Stimulated activated CD8-positive, alpha-beta memory T cell treated with anti-CD3 and anti-CD28 coated beads, Interleukin-4, amount 100 ng/mL, for 1 hour (primary cell): Measurements from ENCODE around the gene AIFM2.
"Not testable (repeated sequence)": the region's sequence is repeated elsewhere in the genome, so short reads cannot be mapped to it uniquely, and the experiment has no call there.

Experiments used
- DNase-seq, 2 donors: peaks; one replicate each; pipeline ENCODE4 v3.0.0-alpha.2; 2020; ENCODE audit warnings: low read depth in 2 of 2, low spot score in 1 of 2

Gene AIFM2

DNA sequence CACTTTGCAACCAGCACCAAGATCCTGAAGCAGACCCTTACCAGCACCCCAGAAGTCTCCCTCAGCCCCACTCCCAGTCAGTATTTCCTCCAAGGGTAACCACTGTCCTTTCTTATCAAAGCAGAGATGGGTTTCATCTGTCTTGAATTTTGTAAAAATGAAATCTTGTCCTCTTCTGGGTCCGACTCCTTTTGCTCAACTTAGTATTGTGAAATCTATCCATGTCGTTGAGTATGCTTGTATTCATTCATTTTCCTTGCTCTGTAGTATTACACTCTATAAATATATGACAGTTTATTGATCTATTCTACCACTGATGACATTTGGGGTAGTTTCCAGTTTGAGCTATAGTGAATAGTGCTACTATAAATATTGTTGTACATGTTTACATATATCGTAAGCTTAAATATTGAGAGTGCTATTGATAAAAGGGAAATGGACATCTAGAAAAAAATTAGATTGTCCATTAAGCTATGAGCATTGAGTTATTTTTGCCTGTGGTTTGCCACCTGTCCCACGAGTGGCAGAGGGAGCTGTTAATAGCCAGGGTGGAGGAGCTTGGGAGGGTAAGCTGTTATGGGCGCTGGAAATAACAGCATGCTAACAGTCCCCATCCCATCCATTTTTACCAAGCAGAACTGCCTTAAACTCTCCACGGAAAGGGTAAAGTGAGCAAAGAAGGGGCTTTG is 36.5 kb downstream of the AIFM2 start:
- DNase-seq, result no peak

GRCh38 chr10:70094250-70094649 is 38.4 kb downstream of the AIFM2 start:
- DNase-seq, result no peak

GRCh38 chr10:70093335-70093944 is 39.2 kb downstream of the AIFM2 start:
- no peak for DNase-seq

- no peak for DNase-seq
Measured at GRCh38 chr10:70092389-70092718, 40.3 kb downstream of the AIFM2 start.

DNA sequence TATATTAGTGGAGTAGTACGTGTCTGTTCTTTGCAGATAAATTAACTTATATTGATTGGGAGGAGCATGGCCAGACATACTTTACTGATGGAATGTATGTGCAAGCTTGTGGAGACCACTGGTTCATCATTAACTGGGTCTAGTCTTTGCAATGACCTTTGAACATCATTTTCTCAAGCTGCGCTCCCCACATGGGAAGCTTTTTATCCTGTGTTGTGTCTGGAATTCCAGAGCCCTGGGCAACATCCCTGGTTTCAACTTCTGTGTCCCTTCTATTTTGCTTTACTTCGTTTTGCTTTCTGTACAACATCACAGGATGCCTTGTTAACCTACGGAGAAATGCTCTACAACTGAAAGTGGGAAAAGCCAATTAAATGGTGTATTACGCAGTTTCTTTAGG is 41.7 kb downstream of the AIFM2 start:
- no peak for DNase-seq

DNA sequence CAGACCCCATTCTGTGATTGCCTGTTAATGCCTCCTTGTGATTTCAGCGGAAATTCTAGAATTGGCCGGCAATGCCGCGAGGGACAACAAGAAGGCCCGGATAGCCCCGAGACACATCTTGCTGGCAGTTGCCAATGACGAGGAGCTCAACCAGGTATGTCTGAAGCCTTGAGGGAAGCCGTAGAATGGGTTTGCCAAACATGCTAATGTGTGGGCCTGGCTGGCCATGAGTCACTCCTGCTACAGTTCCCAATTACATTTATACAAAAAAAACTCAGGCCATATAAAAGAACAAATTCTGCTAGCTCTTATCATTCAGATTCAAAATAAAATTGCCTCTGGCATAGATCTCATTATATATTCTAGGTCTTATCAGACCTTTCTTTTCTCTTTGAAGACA is 42.6 kb downstream of the AIFM2 start:
- no peak for DNase-seq

DNA sequence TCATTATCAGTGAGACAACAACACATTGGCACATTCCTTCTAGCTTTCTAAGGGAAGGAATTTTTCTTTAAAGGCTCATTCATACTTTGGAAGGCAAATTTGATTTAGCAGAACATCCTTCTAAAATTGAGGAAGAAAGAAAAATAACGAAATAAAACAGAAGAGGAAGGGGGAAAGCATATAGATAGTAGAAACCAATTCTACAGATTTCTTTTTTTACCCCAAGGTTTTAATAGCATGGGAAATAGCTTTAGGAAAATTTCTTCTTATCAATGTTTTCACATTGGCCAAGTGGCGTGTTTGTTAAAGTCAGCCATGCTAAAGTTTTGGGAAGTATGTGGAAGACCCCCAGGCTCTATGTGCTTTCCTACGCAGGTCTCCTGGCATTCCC is 44.3 kb downstream of the AIFM2 start:
- DNase-seq, result no peak

DNA sequence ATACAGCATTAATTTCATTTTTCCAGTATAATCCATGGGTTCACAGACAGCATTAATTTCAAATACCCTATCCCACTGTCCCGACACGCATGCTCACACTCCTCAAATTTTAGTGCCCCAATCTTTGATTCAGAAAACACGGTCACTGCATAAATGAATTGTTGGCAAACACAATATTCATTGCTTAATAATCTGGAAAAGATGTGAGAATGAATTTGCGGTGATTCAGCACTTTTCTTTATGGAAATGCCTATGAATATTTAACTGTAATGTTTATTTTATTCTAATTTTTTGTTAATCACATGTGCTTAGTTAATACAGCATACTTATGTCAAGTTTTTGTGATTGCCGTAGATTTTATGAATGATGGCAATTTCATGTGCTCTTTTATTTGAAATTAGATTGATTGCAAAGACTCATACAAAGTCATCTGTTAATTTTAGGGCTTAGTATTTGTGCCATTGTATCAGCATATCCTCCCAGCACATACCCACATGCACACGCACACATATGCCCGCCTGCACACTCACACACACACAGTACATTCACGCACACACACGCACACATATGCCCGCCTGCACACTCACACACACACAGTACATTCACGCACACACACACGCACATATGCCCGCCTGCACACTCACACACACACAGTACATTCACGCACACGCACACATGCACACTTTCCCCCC is 44.9 kb downstream of the AIFM2 start:
- DNase-seq, result no peak

DNA sequence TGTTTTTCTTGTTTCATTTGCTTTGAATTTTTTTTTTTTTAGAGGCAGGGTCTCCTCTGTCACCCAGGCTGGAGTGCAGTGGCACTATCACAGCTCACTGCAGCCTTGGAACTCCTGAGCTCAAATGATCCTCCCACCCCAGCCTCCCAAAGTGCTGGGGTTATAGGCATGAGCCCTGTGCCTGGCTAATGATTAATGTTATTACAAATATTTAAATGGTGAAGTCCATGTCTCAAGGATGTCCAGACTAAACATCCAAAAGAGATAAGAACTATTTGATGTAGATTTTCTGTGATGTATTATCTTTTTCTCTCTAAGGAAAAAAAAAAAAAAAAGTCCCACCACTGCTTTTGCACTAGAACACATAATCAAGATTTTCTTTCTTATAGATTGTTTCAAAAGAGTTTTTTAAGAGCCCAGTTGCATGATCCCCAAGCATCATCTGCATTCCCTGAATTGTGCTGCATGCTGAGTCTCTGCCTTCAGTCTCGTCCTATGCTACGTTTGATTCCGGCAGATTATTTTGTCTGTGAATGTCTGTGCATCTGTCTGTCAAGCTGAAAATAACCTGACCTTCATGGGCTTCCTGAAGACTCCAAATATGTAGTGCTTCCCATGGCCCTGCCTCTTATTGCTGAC is 46.5 kb downstream of the AIFM2 start:
- no peak for DNase-seq

GRCh38 chr10:70084189-70084588 is 48.4 kb downstream of the AIFM2 start:
- DNase-seq, result no peak

DNA sequence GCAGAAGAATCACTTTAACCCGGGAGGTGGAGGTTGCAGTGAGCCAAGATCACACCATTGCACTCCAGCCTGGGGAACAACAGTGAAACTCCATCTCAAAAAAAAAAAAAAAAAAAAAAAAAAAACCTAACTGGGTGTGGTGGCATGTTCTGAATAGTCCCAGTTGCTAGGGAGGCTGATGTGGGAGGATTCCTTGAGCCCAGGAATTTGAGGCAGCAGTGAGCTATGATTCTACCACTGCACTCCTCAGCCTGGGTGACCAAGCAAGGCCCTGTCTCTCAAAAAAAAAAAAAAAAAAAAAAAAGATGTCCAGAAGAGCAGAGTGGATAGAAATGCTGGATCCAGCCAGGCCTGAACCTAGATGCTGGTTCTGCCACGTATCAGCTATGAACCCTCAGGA is 51.8 kb downstream of the AIFM2 start:
- DNase-seq, result not testable (repeated sequence)

DNA sequence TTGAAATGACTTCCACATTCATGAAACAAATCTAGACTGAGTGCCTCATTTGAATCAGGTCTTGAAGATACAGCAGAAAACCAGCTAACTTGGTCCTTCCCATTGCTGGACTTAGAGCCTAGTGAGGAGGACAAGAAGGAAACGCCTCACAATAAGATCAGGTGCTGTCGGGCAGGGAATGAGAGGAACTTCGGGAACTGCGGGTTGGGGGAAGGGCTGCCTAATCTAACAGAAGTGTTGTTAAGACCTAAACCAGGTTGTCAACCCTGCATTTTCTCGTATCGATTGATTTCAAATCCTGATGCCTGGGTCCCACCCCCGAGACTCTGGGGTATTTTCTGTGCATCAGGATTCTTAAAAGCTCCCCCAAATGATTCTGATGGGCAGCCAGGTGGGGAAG is 53.7 kb downstream of the AIFM2 start:
- DNase-seq, result no peak

- DNase-seq, result no peak
Measured at GRCh38 chr10:70078329-70078728, 54.3 kb downstream of the AIFM2 start.

DNA sequence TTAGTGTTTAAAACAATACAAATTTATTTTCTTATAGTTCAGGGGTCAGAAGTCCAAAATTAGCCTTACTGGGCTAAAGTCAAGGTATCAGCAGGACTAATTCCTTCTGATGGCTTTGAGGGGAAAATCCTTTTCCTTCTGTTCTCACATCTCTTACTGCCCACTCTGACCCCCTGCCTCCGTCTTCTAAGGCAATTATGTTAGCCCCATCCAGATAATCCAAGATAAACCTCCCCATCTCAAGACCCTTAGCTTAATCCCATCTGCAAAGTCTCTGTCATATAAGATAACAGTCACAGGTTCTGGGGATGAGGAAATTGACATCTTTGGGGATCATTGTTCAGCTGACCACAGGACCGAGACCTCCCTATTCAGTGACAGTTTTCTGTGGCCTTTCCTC is 57.7 kb downstream of the AIFM2 start:
- DNase-seq, result no peak

GRCh38 chr10:70074165-70074564 is 58.5 kb downstream of the AIFM2 start:
- no peak for DNase-seq

DNA sequence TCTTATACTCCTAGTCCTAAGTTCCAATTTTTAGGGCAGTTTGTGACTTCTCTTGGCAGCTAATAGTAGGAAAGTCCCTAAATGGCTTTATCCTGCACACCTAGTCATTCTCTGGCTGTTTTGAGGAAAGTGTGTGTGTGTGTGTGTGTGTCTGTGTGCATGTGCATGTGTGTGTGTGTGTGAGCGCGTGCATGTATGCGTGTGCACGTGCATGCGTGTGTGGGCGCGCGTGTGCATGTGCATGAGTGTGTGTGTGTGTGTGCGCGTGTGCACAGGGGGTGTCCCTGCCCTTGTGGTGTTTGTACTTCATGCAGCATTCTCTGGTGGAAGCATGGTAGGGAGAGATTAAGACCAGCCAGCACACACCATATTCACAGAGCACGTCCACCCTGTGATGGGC is 61.8 kb downstream of the AIFM2 start:
- no peak for DNase-seq

- DNase-seq, result no peak
Measured at GRCh38 chr10:70069346-70069745, 63.3 kb downstream of the AIFM2 start.

DNA sequence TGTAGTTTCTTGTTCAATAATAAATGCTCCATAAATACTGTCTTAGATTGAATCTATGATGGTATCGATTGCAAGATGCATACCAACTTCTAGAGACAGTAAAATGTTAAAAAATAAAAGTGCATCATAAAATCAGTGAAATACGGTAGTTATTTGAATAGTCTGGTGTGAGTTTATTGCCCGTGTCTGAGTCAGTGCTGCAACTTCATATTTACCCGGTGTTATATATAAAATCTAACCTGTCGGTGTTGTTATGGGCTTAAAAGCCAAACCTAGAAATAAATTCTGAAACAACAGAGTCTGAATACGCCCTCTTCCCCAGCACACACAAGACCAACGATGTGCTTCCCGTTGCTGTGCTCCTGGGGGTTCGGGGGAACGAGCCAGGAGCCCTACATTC is 63.7 kb downstream of the AIFM2 start:
- no peak for DNase-seq

DNA sequence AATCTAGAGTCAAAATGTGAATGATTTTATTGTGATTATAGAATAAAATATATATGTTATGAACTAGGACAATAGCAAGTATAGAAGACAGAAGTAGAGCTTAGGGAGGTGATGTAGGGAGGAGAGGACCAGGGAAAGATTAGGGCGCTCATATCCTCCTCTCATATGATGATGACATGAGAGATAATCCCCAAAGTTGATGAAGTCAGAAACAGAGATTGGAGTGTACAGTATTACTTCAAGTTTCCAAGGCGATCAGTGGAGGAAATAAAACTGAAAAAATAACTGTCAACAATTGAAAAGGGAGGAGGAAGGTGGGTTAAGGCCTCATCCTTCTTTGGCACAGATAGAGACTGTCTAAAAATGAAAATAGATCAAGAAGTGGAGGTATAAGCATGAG is 65.0 kb downstream of the AIFM2 start:
- DNase-seq, result no peak

GRCh38 chr10:70066190-70066589 is 66.4 kb downstream of the AIFM2 start:
- DNase-seq, result no peak

DNA sequence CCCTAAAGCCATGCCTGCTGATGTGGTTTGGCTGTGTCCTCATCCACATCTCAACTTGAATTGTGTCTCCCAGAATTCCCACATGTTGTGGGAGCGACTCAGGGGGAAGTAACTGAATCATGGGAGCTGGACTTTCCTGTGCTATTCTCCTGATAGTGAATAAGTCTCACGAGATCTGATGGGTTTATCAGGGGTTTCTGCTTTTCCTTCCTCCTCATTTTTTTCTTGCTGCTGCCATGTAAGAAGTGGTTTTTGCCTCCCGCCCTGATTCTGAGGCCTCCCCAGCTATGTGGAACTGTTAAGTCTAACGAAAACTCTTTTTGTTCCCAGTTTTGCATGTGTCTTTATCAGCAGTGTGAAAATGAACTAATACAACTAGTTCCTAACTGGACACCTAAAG is 68.1 kb downstream of the AIFM2 start:
- DNase-seq, result no peak

- no peak for DNase-seq
Measured at GRCh38 chr10:70063418-70064098, 69.1 kb downstream of the AIFM2 start.
